MCF 10A (cell line): ENCODE measurements around the gene PLEKHB1. TPM values are rescaled to one million over a fixed set of nuclear protein-coding genes. Genes with fewer than 3 reads are reported as not detected.
"Not testable (repeated sequence)": the region's sequence is repeated elsewhere in the genome, so short reads cannot be mapped to it uniquely, and the experiment has no call there.

Source experiments
- BruUV-seq: library from RNA; stranded (reverse); fragments of 400-500 nt; replicated peaks from 2 replicates; lab custom pipeline; 2021; lab: Mats Ljungman, UMichigan
- CTCF ChIA-PET: fragments of 300-600 bp; sonication (Branson Sonifier 250); formaldehyde crosslinking; extraction: SDS; loops from one replicate; lab custom pipeline; 2021; ENCODE audit warnings: antibody characterized with exemption, inconsistent platforms; lab: Yijun Ruan, JAX
- POLR2A ChIA-PET: fragments of 300-600, 350-650 bp; sonication (Branson Sonifier 250); formaldehyde crosslinking; extraction: SDS; loops from one replicate; lab custom pipeline; 2020; ENCODE audit warnings: antibody characterized with exemption, inconsistent platforms; lab: Yijun Ruan, JAX
- DNase-seq: peaks from one replicate; pipeline ENCODE4 v3.0.0-alpha.2; 2018; ENCODE audit not compliant: unreplicated experiment
- H3K27ac Mint-ChIP-seq: one replicate; pipeline ENCODE4 v1.8.0; 2022; ENCODE audit warnings: mild to moderate bottlenecking, low read depth, mixed read lengths; ENCODE audit not compliant: unreplicated experiment
- H3K27me3 Mint-ChIP-seq: one replicate; pipeline ENCODE4 v1.8.0; 2022; ENCODE audit warnings: mixed read lengths; ENCODE audit not compliant: insufficient read depth, unreplicated experiment
- H3K36me3 Mint-ChIP-seq: one replicate; pipeline ENCODE4 v1.8.0; 2022; ENCODE audit warnings: mild to moderate bottlenecking, moderate library complexity, mixed read lengths; ENCODE audit not compliant: insufficient read depth, unreplicated experiment
- H3K4me1 Mint-ChIP-seq: one replicate; pipeline ENCODE4 v1.8.0; 2022; ENCODE audit warnings: mixed read lengths; ENCODE audit not compliant: insufficient read depth, unreplicated experiment
- H3K4me3 Mint-ChIP-seq: one replicate; pipeline ENCODE4 v1.8.0; 2022; ENCODE audit warnings: mild to moderate bottlenecking, moderate library complexity, mixed read lengths; ENCODE audit not compliant: unreplicated experiment
- H3K9me3 Mint-ChIP-seq: one replicate; pipeline ENCODE4 v1.8.0; 2022; ENCODE audit warnings: mixed read lengths; ENCODE audit not compliant: unreplicated experiment
- intact Hi-C: fragments of 100-400 bp; cut with micrococcal nuclease; formaldehyde crosslinking; loops from 2 replicates; pipeline ENCODE4 v1.14.1; 2022
- total RNA-seq: library from RNA; stranded (reverse); gene quantifications from 2 replicates; pipeline ENCODE4 v1.2.3, GENCODE V29; 2022
- TF ChIP-seq, protein P1 (sequence below): fragments of 200-600 bp; IDR thresholded peaks from one replicate; pipeline ENCODE4 v1.8.0; 2022; ENCODE audit warnings: antibody characterized with exemption, mild to moderate bottlenecking; ENCODE audit not compliant: unreplicated experiment

The PLEKHB1 gene
- total RNA-seq, 1 experiment from 2014 or later = not detected

DNA sequence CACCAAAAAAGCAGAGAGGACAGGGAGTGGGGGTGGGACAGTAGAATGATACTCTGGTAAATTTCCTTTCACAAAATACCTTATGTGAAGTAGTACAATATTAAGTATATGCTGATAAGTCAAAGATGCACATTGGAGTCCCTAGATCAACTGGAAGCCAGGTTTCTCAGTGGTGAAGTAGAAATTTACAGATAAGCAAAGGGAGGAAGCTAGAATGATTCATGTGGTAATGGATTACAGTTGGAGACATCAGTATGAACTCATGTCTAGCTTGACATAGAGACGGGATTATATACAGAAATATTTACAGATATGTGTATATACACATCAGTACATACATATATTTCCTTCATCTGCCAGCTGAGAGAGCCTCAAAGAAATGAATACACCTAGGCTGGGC lies 21.5 kb downstream of the PLEKHB1 start:
- Mint-ChIP-seq H3K4me1 (no peaks in the 10 kb centered on the region), H3K27me3 (no peaks in the 10 kb centered on the region), H3K36me3 (peaks cover 28% of the 10 kb centered on the region), H3K4me3 (no peak overlapping the region), H3K9me3 (no peaks in the 10 kb centered on the region), H3K27ac (no peak overlapping the region)
- POLR2A ChIA-PET = no interaction called here
- intact Hi-C loops = no loop called here
- TF ChIP-seq, protein P1, sequence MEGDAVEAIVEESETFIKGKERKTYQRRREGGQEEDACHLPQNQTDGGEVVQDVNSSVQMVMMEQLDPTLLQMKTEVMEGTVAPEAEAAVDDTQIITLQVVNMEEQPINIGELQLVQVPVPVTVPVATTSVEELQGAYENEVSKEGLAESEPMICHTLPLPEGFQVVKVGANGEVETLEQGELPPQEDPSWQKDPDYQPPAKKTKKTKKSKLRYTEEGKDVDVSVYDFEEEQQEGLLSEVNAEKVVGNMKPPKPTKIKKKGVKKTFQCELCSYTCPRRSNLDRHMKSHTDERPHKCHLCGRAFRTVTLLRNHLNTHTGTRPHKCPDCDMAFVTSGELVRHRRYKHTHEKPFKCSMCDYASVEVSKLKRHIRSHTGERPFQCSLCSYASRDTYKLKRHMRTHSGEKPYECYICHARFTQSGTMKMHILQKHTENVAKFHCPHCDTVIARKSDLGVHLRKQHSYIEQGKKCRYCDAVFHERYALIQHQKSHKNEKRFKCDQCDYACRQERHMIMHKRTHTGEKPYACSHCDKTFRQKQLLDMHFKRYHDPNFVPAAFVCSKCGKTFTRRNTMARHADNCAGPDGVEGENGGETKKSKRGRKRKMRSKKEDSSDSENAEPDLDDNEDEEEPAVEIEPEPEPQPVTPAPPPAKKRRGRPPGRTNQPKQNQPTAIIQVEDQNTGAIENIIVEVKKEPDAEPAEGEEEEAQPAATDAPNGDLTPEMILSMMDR = no peak
- CTCF ChIA-PET = interaction anchor here (0.9 kb wide), 1 partner anchor 189 kb away, joined by 4 read pairs; no protein-coding TSS in a partner anchor
- no peak for DNase-seq
- no TSS peak for BruUV-seq

DNA sequence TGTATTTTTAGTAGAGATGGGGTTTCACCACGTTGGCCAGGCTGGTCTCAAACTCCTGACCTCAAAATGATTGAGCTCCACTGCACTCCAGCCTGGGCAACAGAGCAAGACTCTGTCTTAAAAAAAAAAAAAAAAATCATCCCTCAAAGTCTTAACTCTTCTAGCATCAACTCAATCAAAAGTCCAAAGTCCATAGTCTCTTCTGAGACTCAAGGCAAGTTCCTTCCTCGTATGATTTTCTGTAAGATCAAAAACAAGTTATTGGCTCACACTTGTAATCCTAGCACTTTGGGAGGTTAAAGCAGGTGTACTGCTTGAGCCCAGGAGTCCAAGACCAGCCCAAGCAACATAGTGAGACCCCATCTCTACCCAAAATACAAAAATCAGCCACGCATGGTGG lies 24.4 kb downstream of the PLEKHB1 start:
- no peaks in the 10 kb centered on the region for H3K27me3 Mint-ChIP-seq
- ChIA-PET CTCF (interaction anchor here (0.6 to 3.4 kb wide), 2 partner anchors 10 to 122 kb away, joined by 3 to 22 read pairs; no protein-coding TSS in a partner anchor), POLR2A (interaction anchor here (0.6 to 1.9 kb wide), 4 partner anchors 10 to 376 kb away, joined by 3 to 5 read pairs (median 4); no protein-coding TSS in a partner anchor)
- intact Hi-C loops = no loop called here
- no peak for DNase-seq
- no peak overlapping the region for H3K27ac Mint-ChIP-seq
- H3K9me3 Mint-ChIP-seq = no peaks in the 10 kb centered on the region
- H3K36me3 Mint-ChIP-seq = peaks cover 51% of the 10 kb centered on the region
- no peak overlapping the region for H3K4me3 Mint-ChIP-seq
- no peaks in the 10 kb centered on the region for H3K4me1 Mint-ChIP-seq
- no TSS peak for BruUV-seq
- TF ChIP-seq, protein P1 = no peak

DNA sequence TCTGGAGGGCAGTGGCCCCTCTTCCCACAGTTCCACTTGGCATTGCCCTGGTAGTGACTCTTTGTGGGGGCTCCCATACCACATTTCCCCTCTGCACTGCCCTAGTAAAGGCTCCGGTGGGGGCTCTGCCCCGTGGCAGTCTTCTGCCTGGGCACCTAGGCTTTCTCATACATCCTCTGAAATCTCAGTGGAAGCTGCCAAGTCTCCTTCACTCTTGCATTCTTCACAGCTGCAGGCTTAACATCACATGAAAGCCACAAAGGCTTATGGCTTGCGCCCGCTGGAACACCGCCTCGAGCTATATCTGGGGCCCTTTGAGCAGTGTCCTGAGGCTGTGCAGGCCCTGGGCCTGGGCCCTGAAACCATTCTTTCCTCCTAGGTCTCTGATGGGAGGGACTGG lies 25.3 kb downstream of the PLEKHB1 start:
- Mint-ChIP-seq H3K9me3 (no peaks in the 10 kb centered on the region), H3K36me3 (peaks cover 60% of the 10 kb centered on the region), H3K4me1 (no peaks in the 10 kb centered on the region), H3K4me3 (no peak overlapping the region), H3K27me3 (no peaks in the 10 kb centered on the region), H3K27ac (no peak overlapping the region)
- ChIA-PET CTCF (interaction anchor here (0.6 to 3.4 kb wide), 2 partner anchors 10 to 233 kb away, joined by 4 to 22 read pairs; no protein-coding TSS in a partner anchor), POLR2A (interaction anchor here (0.6 to 1.9 kb wide), 4 partner anchors 11 to 377 kb away, joined by 3 to 5 read pairs (median 4); no protein-coding TSS in a partner anchor)
- intact Hi-C loops = no loop called here
- TF ChIP-seq, protein P1 = no peak
- no TSS peak for BruUV-seq
- no peak for DNase-seq

DNA sequence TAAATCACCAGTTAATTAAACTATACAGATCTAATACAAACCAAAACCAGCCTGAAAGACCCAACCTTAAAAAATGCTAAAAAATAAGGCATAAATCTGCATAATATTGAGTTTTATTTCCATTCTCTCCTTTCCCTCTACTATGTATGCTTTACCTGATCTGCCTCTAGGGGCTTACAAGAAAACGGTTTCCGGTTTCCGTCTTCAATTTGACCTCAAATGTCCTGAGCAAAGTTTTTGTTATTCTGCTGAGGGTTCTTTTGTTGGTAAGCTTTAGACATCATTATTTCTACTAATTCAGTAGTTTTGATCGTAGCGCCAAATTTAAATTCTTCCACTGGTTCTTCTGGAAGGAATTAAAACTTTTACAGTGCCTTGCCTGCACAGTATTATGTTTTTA lies 30.2 kb downstream of the PLEKHB1 start:
- H3K27ac Mint-ChIP-seq, H3K4me3 Mint-ChIP-seq, DNase-seq, H3K4me1 Mint-ChIP-seq, intact Hi-C loops, H3K9me3 Mint-ChIP-seq, H3K27me3 Mint-ChIP-seq, BruUV-seq: not testable (repeated sequence)
- ChIA-PET CTCF (interaction anchor here (0.6 to 0.8 kb wide), 2 partner anchors 53 to 67 kb away, joined by 3 to 4 read pairs; no protein-coding TSS in a partner anchor), POLR2A (interaction anchor here (1.0 to 1.1 kb wide), 2 partner anchors 12 to 16 kb away, joined by 3 read pairs; no protein-coding TSS in a partner anchor)
- peaks cover 75% of the 10 kb centered on the region for H3K36me3 Mint-ChIP-seq
